Left lung (tissue), 10 donors: ENCODE measurements around the gene FYB2. TPM values are rescaled to one million over a fixed set of nuclear protein-coding genes. Genes with fewer than 3 reads are reported as not detected.

ENCODE experiments used
- ATAC-seq: fragments of 200-7000 bp; cut with Tn5 transposase; one replicate; pipeline ENCODE4 v1.9.1; 2020; ENCODE audit warnings: moderate library complexity
- DNase-seq, 4 donors: peaks; one replicate each; pipeline ENCODE4 v3.0.0-alpha.2; 2013 to 2020
- H3K27ac ChIP-seq, 2 donors: fragments of 200-600 bp; sonication (generic) in 1 of 2; one replicate each; pipeline versions ENCODE4 v1.5.0 to v1.8.0; 2020 to 2021
- H3K27me3 ChIP-seq, 2 donors: fragments of 200-600 bp; sonication (generic) in 1 of 2; one replicate each; pipeline versions ENCODE4 v1.5.0 to v1.8.0; 2020 to 2021
- H3K36me3 ChIP-seq, 2 donors: fragments of 200-600 bp; sonication (generic) in 1 of 2; one replicate each; pipeline versions ENCODE4 v1.5.0 to v1.8.0; 2020 to 2021
- H3K4me1 ChIP-seq, 2 donors: fragments of 200-600 bp; one replicate each; pipeline ENCODE4 v1.8.0; 2021
- H3K4me3 ChIP-seq, 2 donors: fragments of 200-600 bp; sonication (generic) in 1 of 2; one replicate each; pipeline versions ENCODE4 v1.5.0 to v1.8.0; 2020 to 2021; ENCODE audit warnings: mild to moderate bottlenecking in 1 of 2
- H3K9me3 ChIP-seq, 2 donors: fragments of 200-600 bp; sonication (generic) in 1 of 2; one replicate each; pipeline versions ENCODE4 v1.5.0 to v1.8.0; 2020 to 2021
- intact Hi-C, 2 donors: fragments of 100-400 bp; cut with DNase I; formaldehyde crosslinking; loops; one replicate each; pipeline versions ENCODE4 v1.11.2 to v1.14.2; 2022
- polyA plus RNA-seq, 6 donors: library from polyadenylated mRNA; unstranded; fragments of 120-200 nt; gene quantifications; one replicate each; pipeline ENCODE4 v1.2.1, GENCODE V29; 2013; ENCODE audit not compliant: insufficient read length in 6 of 6
- total RNA-seq, 2 donors: library from RNA; stranded (reverse); fragmentation: NEBNext Ultra II Directional; extraction: Animal tissue kit (Norgen Biotek cat#: 25700); gene quantifications; one replicate each; pipeline ENCODE4 v1.2.1, GENCODE V29; 2021
- TF ChIP-seq, protein P1 (sequence below), 2 donors: fragments of 200-600 bp; sonication (generic) in 1 of 2; IDR thresholded peaks; one replicate each; pipeline versions ENCODE4 v1.5.0 to v1.8.0; 2021; ENCODE audit warnings: antibody characterized with exemption in 2 of 2
- donor health status: DM: no; HTN: yes; CAD: no.
- donor health status: DM: no; HTN: no; CAD: no.

Gene FYB2
- total and polyA plus RNA-seq, 8 donors, result 0.21 to 1.2 (median 0.51) TPM

- DNase-seq (peak; percentile 51 to 88 (median 76)), ATAC-seq (peak; percentile 89)
- H3K27ac ChIP-seq, result no peak overlapping the region
- H3K4me3 ChIP-seq, result no peak overlapping the region
- H3K27me3 ChIP-seq, result no peaks in the 10 kb centered on the region
- intact Hi-C loops, result no loop called here
- TF ChIP-seq, protein P1, sequence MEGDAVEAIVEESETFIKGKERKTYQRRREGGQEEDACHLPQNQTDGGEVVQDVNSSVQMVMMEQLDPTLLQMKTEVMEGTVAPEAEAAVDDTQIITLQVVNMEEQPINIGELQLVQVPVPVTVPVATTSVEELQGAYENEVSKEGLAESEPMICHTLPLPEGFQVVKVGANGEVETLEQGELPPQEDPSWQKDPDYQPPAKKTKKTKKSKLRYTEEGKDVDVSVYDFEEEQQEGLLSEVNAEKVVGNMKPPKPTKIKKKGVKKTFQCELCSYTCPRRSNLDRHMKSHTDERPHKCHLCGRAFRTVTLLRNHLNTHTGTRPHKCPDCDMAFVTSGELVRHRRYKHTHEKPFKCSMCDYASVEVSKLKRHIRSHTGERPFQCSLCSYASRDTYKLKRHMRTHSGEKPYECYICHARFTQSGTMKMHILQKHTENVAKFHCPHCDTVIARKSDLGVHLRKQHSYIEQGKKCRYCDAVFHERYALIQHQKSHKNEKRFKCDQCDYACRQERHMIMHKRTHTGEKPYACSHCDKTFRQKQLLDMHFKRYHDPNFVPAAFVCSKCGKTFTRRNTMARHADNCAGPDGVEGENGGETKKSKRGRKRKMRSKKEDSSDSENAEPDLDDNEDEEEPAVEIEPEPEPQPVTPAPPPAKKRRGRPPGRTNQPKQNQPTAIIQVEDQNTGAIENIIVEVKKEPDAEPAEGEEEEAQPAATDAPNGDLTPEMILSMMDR (IDR thresholded peaks at IDR 0.05), result peak; percentile 88 to 92
- H3K9me3 ChIP-seq, result no peaks in the 10 kb centered on the region
- no peaks in the 10 kb centered on the region for H3K36me3 ChIP-seq
- peaks cover 0 to 6% of the 10 kb centered on the region in 2 donors for H3K4me1 ChIP-seq
These were observed 1.7 kb upstream of the FYB2 start for GRCh38 chr1:56820755-56821461.

- no peaks in the 10 kb centered on the region for H3K27me3 ChIP-seq
- no peak for ATAC-seq
- TF ChIP-seq, protein P1 (IDR thresholded peaks at IDR 0.05), result no peak
- H3K9me3 ChIP-seq, result no peaks in the 10 kb centered on the region
- intact Hi-C loops, result no loop called here
- no peak for DNase-seq
- no peak overlapping the region for H3K27ac ChIP-seq
- H3K4me1 ChIP-seq, result peaks cover 0 to 6% of the 10 kb centered on the region in 2 donors
- no peaks in the 10 kb centered on the region for H3K36me3 ChIP-seq
- H3K4me3 ChIP-seq, result no peak overlapping the region
These were observed 1.3 kb downstream of the FYB2 start for GRCh38 chr1:56817716-56818463.

DNA sequence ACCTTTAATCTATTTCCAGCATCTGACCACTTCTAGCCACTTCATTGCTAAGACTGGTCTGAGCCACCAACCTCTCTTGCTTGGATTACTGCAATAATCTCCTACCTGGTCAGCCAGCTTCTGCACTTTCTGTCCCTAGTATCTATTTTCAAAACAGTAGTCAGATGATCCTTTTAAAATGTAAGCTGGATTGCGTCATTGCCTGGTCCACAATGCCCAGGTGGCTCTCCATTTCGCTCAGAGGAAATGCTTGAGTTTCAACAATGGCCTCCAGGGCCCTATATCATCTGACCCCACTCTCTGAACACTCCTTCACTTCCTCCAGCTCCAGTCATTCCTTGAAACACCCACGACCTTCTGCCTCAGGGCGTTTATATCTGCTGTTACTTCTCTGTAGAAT lies 2.3 kb downstream of the FYB2 start:
- H3K36me3 ChIP-seq, result no peaks in the 10 kb centered on the region
- no peaks in the 10 kb centered on the region for H3K9me3 ChIP-seq
- peak; percentile 4 for ATAC-seq
- H3K27me3 ChIP-seq, result no peaks in the 10 kb centered on the region
- DNase-seq, result no peak
- peaks cover 0 to 6% of the 10 kb centered on the region in 2 donors for H3K4me1 ChIP-seq
- TF ChIP-seq, protein P1 (IDR thresholded peaks at IDR 0.05), result no peak
- H3K27ac ChIP-seq, result no peak overlapping the region
- intact Hi-C loops, result no loop called here
- no peak overlapping the region for H3K4me3 ChIP-seq

DNA sequence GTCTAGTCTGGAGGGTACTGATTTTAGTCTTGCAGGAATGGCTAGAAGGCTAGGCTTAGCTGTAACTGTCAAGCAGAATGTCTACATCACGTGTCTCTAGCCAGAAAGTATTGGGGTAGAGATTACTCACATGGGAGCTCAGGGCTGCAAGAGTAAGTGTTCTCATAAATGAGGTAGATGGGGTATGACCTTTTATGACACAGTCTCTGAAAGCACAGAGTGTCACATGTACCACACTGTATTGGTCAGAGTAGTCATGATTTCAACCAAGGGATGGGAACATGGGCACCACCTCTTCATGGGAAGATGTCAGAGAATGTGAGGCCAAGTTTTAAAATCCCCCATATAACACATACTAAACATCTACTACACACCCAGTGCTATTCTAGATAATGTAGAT lies 2.9 kb downstream of the FYB2 start:
- ATAC-seq, result no peak
- H3K27me3 ChIP-seq, result no peaks in the 10 kb centered on the region
- DNase-seq, result no peak
- intact Hi-C loops, result no loop called here
- H3K4me1 ChIP-seq, result peaks cover 0 to 5% of the 10 kb centered on the region in 2 donors
- H3K36me3 ChIP-seq, result no peaks in the 10 kb centered on the region
- H3K9me3 ChIP-seq, result no peaks in the 10 kb centered on the region
- H3K4me3 ChIP-seq, result no peak overlapping the region
- H3K27ac ChIP-seq, result no peak overlapping the region
- TF ChIP-seq, protein P1 (IDR thresholded peaks at IDR 0.05), result no peak

- Histone ChIP-seq H3K27ac (no peak overlapping the region), H3K4me1 (no peaks in the 10 kb centered on the region), H3K4me3 (no peak overlapping the region), H3K36me3 (no peaks in the 10 kb centered on the region), H3K9me3 (no peaks in the 10 kb centered on the region), H3K27me3 (no peaks in the 10 kb centered on the region)
- intact Hi-C loops, result no loop called here
- TF ChIP-seq, protein P1 (IDR thresholded peaks at IDR 0.05), result no peak
- ATAC-seq (no peak), DNase-seq (no peak)
These were observed 5.0 kb downstream of the FYB2 start for GRCh38 chr1:56814205-56814604.
